ENCODE results near the gene ZNF547.

ZNF547 gene

DNA sequence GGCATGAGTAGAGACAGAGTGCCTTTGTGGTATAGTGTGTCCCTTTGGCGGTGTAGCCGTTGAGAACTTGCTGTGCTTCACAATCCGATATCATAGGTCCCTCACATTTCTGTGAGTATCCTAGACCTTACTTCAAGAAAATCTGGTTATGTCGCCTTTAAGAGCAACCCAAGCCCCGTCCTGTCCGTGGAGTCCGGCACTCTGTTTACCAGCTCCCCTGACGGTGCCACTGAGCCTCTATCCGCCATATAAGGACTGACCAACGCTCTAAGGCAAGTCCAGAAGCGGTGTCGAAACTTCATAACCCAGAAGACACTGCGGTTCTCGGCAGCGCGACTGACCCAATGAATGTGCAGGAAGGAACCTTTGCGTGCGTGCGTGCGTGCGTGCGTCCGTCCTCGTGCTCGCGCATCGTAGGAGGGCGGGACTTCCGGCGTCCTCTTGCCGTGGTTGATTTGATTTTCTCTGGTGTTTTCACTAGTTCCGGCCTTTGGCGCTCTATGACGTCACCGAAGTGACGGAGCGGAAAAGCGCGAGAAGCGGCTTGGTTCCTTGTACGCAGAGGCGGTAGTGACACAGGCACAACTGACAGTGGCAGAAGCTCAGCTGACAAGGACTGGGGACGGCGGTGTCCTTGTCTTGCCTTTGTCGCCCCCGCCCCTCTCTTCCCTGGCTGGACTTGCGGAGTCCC is at the start of gene ZNF547, which contains the start of gene TRAPPC2B:
ZNF547 (plus strand) TSS at position 555 of the 691 bp plus-strand sequence. CDS start 5,005 bp downstream, outside the sequence.
TRAPPC2B (plus strand) TSS at position 555 of the 691 bp plus-strand sequence. CDS start 1,283 bp downstream, outside the sequence.
- peak; percentile 90 to 98 (median 94) for DNase-seq (ENCODE audit: low read depth in 4 of 4, low spot score in 1 of 4)

DNA sequence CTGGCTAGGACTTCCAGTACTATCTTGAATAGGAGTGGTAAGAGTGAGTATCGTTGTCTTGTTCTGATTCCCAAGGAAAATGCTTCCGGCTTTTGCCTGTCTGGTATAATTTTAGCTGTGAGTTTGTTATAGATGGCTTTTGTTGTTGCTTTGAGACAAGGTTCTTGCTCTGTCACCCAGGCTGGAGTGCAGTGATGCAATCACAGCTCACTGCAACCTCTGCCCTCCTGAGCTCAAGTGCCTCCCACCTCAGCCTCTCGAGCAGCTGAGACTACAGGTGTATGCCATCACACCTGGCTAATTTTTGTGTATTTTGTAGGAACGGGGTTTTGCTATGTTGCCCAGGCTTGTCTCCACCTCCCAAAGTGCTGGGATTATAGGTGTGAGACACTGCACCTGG is 49.2 kb upstream of the ZNF547 start:
- no peak for DNase-seq (ENCODE audit: low read depth in 4 of 4, low spot score in 1 of 4)

DNA sequence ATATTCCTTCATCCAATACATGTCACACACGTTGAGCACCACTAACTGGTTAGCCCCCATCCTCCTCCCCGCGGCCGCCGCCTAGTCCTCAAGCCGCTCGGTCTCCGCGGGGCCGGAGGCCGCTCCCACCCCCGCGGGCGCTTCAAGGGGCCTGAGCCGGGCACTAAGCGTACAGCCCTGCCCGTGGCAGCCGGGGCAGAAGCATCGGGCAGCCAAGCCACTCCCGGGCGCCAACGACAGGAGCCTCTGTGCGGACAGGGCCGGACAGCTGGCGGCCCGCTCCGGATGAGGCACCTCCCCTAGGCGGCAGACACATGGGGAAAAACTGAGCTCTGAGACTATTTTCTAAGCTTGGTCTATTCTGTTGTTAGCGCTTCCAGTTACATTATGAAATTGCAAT is 45.8 kb upstream of the ZNF547 start:
- DNase-seq (ENCODE audit: low read depth in 4 of 4, low spot score in 1 of 4) = no peak

DNA sequence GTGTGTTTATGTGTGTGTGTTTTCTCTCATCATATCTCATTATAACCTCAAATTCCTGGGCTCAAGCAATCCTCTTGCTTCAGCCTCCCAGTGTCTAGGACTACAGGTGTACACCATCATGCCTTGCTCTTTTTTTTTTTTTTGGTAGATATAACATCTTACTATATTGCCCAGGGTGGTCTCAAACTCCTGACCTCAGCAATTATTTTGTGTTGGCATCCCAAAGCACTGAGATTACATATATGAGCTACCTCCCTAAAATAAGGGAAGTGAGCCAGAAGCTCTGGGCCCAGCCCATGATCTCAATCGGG is 43.5 kb upstream of the ZNF547 start:
- DNase-seq (ENCODE audit: low read depth in 4 of 4, low spot score in 1 of 4) = no peak

DNA sequence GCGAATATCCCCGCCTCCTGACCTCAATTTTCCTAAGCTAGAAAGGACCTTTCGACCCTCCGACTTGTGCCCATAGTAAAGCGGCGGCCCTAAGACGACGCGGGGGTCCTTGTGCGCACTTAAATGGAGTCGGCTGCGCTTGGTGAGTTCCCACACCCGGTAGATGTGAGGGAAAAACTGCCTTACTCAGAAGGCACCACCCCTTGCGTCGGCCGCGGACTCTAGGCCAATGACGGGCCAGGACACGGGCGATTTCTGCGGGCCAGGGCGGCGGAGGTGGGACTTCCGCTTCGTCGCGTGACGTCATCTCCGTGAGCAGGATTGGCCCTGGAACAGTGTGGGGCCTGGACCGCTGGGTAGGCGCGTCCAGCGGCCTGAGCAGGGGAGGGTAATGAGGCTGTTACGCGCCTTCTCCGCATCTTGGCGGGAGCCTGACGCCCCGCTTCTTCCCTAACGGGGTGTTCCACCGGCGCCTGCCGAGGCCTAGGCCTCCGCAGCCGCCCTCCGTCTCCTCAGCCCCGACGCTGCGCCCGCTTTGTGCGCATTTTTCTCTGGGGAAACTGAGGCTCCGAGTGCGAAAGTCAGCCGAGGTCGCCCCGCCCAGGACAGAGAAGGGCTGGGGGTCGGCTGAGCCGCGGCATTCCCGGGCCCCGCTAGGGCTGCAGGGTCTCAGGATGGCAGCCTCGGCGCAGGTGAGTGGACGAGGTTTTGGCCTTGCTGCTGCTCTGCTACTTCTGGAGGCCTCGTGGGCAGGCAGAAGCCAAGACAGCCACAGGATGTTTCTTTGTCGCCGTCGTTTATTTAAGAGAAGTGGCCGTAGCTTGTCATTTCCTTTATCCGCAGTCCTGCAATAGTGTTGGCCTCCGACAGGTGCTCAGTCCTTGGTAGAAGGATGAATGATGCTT is 42.9 kb upstream of the ZNF547 start, which contains the start of gene ZNF543:
ZNF543 (plus strand) TSS at position 293 of the 905 bp plus-strand sequence; CDS start at position 675, 382 bp downstream.
- peak; percentile 77 to 88 (median 85) for DNase-seq (ENCODE audit: low read depth in 4 of 4, low spot score in 1 of 4)

DNA sequence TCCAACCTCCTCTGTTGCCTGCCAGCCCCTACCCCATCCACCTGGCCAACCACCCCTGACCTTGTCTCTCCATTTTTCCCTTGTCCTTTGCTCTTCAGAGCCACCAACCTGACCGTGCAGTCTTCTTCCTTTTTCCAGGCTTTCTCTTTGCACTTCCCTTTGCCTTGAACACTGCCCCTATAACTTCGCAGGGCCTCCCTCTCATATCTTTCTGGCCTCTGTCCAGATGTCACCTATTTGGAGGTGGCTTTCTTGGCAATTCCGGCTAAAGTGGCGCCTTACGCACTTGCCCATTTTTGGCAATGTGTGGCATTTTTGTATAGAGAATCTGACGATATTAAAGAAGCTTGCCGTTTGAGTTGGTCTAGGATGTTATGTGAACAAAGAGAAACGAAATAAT is 42.2 kb upstream of the ZNF547 start:
- DNase-seq (ENCODE audit: low read depth in 4 of 4, low spot score in 1 of 4) = no peak

DNA sequence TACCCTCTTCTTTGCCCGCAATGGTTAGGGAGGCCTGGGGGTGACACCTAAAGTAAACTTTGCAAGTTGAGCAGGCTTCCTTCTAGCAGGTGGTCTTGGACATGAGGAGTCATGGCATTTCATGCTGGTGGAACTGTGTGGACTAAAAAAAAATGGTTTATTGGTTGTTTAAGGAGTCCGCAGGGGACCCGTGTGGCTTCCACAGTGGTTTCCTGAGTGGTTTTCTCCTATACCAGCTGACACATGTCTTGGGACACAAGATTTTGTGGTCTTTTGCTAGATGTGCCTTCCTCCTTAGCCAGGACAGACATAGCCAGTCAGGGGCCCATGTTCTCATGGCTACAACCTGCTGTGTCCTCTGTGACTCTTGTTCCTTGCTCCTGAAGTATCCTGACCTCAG is 41.6 kb upstream of the ZNF547 start:
- no peak for DNase-seq (ENCODE audit: low read depth in 4 of 4, low spot score in 1 of 4)

DNA sequence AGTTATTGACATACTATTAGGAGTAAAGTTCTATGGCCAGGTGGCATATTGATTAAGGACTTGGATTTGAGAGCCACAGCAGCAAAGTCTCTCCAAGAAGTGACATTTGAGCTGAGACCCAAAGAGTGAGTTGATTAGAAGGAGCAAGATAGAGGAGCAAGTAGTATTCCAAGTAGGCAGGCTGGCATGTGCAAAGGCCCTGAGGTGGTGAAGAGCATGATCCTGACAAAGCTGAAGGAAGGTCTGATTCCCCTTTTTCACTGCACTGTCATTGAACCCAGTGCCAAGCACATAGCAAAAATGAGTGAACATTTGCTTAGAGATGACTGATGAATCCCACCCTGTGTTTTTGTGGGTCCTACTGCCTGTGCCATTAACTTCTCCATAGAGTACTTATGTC is 38.4 kb upstream of the ZNF547 start:
- DNase-seq (ENCODE audit: low read depth in 4 of 4, low spot score in 1 of 4) = no peak

DNA sequence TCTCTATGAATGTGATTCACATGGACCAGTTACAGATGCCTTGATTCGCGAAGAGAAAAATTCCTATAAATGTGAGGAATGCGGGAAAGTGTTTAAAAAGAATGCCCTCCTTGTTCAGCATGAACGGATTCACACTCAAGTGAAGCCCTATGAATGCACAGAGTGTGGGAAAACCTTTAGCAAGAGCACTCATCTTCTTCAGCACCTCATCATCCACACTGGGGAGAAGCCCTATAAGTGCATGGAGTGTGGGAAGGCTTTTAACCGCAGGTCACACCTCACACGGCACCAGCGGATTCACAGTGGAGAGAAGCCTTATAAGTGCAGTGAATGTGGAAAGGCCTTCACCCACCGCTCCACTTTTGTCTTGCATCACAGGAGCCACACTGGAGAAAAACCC is 35.4 kb upstream of the ZNF547 start:
- DNase-seq (ENCODE audit: low read depth in 4 of 4, low spot score in 1 of 4) = no peak

DNA sequence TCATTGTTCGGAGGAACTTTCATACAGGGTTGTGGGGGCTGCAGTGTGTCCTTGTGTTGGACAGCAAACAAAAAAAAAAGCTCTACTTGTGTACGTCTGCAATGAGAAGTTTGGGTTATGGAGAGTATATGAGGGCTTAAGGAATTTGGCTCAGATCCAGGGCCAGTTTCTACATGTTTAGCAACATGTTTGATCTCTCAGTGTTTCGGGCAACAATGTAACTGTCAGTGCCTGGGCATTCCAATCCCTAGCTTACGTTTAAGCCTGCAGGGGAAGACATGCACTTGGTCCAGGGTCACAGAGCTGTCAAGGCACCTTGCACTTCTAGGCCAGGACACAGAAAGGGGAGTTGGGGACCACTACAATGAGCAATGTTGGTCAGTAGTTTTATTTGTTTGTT is 29.2 kb upstream of the ZNF547 start:
- no peak for DNase-seq (ENCODE audit: low read depth in 4 of 4, low spot score in 1 of 4)

DNA sequence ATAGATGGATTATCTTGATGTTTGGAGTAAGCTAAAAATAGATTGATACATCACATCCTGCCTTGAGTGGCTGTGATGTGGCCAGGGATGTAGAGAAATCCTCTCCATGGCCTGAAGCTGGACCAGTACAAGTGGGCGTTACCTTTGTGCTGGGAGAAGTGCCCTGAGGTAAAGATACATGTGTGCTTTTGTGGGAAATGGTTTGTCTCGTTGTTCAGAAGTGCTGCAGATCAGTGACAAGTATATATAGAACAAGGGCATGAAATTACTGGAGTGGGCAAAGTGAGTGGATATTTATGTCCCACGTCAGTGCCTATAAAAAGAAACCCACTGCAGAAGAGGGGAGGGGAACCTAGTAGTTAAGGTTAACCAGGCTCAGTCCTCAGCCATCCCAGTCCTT is 24.5 kb upstream of the ZNF547 start:
- DNase-seq (ENCODE audit: low read depth in 4 of 4, low spot score in 1 of 4) = no peak

DNA sequence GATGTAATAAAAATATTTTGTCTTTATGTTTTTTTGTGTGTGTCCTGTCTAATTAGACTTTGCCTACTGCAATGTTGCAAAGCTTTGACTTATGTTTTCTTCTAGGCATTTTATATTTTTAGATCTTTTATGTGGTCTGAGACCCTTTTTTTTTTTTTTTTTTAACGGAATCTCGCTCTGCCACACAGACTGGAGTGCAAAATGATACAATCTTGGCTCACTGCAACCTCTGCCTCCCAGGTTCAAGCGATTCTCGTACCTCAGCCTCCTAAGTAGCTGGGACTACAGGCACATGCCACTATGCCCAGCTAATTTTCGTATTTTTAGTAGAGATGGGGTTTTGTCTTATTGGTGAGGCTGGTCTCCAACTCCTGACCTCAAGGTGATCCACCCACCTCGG is 20.8 kb upstream of the ZNF547 start:
- DNase-seq (ENCODE audit: low read depth in 4 of 4, low spot score in 1 of 4) = no peak

DNA sequence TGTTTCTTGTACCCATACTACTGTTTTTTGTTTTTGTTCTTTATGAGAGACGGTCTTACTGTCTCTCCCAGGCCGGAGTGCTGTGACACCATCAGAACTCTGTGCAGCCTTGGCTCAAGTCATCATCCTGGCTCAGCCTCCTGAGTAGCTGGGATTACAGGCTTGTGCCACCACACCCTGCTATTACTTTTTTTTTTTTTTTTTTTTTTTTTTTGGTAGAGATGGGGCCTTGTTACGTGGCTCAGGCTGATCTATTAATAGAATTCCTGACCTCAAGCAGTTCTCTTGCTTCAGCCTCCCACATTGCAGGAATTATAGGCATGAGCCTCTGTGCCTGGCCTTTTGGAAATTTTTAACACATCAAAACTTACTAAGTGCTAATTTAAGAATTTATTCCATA is 15.2 kb upstream of the ZNF547 start:
- DNase-seq (ENCODE audit: low read depth in 4 of 4, low spot score in 1 of 4) = no peak

DNA sequence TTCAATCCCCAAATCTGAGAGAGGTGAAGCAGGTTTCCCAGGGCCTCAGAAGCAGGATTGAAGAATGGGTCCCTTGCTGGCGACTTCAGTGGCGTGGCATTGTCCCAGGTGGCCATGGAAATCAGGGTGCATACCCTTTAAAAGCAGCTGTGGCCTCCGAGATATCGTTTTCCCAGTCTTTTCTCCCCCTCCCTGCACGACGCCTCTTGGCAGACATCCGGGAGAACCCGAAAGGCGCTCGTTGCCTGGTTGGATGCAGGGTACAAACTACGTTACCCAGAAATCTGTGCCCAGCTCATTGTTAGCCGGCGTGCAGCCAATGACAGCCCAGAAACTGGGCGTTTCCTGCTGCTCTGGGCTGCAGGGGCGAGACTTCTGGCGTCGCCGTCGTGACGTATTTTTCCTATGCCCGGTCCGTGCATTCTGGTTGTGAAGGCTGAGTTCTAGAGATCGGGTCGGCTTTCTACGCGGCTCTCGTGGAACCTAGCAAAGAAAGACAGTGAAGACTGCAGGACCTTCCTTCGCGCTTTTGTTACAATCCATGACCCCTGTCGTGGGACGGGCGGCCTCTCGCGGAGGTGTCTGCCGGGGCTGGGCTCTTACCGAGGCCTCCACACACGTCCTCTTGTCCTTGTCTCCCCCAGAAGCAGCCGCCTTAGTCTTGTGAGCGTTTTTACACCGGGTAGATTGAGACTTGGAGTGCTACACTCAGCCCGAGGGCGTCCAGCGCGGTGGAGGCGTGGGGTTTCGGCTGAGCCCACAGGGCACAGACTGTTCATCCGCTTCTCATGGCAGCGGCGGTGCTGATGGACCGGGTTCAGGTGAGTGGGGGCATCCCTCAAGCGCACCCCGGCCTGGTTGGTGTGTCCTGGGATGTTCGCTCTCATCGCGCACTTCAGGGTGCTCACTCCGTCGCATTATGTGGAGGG is 12.2 kb upstream of the ZNF547 start, which contains the start of gene ZNF304:
ZNF304 (plus strand) TSS at position 395 of the 929 bp plus-strand sequence; CDS start at position 789, 394 bp downstream.
- DNase-seq (ENCODE audit: low read depth in 4 of 4, low spot score in 1 of 4) = peak; percentile 47 to 74 (median 68)

DNA sequence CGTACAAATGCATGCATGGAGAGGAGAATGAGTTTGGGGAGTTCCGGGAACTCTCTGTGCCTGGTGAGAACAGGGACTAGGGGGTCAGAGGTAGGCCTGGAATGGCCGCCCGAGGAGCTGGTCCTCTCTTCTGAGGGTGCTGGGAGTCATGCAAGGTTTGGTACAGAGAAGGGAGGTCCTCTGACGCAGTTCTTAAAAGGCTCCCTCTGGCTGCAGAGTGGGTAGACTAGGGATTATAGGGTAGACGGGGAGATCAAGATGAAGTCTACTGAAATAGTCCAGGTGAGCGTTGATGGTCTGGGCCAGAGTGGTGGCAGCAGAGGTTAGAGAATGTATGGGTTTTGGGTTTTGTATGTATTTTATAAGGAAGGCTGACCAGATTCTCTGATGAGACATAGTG is 11.5 kb upstream of the ZNF547 start:
- DNase-seq (ENCODE audit: low read depth in 4 of 4, low spot score in 1 of 4) = no peak

DNA sequence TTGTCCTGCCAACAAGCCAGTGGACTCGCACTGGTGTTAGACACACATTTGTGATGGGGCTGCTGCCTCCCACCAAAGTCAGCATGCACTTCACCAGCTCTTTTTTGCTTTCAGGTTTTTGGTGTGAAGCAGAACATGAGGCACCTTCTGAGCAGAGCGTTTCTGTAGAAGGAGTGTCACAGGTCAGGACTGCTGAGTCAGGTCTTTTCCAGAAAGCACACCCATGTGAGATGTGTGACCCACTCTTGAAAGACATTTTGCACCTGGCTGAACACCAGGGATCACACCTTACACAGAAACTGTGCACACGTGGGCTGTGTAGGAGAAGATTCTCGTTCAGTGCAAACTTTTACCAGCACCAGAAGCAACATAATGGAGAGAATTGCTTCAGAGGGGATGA is 7.4 kb upstream of the ZNF547 start:
- DNase-seq (ENCODE audit: low read depth in 4 of 4, low spot score in 1 of 4) = no peak

DNA sequence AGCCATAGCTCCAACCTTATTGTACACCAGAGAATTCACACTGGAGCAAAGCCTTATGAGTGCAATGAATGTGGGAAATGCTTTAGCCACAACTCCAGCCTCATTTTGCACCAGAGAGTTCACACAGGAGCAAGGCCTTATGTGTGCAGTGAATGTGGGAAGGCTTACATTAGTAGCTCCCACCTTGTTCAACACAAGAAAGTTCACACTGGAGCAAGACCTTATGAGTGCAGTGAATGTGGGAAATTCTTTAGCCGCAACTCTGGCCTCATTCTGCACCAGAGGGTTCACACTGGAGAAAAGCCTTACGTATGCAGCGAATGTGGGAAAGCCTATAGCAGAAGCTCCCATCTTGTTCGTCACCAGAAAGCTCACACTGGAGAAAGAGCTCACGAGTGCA is 5.9 kb upstream of the ZNF547 start:
- no peak for DNase-seq (ENCODE audit: low read depth in 4 of 4, low spot score in 1 of 4)

DNA sequence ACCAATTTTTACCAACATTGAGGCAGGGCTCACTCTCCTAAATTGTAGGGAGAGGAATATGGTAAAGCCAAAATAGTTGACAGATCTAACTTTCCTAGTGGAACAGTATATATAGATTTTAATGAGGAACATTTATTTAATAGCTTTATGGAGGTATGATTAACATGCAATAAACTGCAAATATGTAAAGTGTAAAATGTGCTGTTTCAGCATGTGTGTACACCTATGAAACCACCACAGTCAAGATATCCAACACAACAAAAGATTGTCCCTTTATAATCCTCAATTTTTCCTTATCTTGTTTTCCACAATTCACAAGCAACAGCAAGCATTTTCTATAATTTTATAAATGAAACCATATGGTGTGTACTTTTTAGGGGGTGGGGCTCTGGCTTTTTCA is 4.1 kb upstream of the ZNF547 start:
- no peak for DNase-seq (ENCODE audit: low read depth in 4 of 4, low spot score in 1 of 4)

DNA sequence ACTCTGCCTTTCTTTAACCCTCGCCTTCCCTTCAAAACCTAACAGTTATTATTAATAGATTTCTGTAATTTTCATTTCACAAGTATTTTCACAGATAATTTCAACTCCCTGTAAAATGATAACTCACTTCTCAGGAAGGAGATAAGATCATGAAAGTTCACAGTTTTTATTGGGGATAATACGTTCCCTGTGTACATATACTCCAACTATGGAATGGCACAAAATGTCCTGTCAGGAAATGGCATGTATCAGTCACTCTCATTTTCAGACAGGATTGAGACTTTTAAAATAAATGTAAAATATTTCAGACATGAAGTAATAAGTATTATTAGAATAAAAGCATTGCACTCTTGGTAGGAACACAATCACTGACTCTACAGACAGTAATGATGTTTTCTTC is 932 bp upstream of the ZNF547 start:
- DNase-seq (ENCODE audit: low read depth in 4 of 4, low spot score in 1 of 4) = no peak

DNA sequence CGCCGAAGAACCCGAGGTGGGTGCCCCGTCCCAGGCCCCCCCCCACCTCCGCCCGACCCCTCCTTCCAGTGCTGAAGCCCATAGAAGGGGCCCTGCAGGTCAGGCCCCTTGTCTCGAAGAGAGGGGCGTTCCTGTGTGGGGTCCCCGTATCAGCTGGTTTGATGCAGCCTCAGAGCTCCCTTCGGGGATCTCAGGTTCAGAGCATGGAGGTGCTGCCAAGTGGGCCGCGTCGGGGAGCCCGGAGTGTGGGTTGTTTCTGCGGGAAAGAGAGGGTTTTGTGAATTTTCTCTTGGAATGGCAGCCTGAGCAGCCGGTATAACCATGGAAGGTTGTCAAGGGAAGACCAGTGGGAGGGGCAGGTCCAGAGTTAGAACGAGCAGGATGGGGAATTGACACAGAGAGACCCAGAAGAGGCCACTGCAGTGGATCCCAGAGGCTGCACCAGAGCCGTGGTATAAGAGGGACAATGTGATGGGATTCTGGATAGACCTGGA is 384 bp downstream of the ZNF547 start:
- no peak for DNase-seq (ENCODE audit: low read depth in 4 of 4, low spot score in 1 of 4)

DNA sequence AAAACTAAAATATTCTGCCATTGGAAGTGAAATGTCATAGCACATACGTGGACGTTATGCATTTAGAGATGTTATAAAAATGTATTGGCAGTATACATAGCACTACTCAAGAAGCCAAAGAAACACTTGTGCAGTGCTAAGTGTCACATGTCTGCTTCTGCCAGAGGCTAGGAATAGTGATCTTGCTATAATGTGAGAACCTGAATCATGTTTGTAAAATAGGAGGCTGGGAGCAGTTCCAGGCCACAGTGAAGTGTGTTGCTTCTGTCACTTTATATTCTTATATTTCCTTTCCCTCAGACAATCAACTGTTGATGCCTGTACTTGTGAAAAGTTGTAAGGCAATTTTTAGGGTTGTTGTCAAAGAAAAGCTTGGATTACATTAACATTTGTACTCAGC is 3.4 kb downstream of the ZNF547 start:
- DNase-seq (ENCODE audit: low read depth in 4 of 4, low spot score in 1 of 4) = no peak
